Measurements from ENCODE around the gene ESYT3.

GRCh38 chr3:138432576-138433240, 1.7 kb upstream of the ESYT3 start:
- TF ChIP-seq CTCF (IDR thresholded peaks at IDR 0.05; ENCODE audit: low read depth, low read length, missing input control) (no peak), YY1 (IDR thresholded peaks at IDR 0.05) (no peak), JUND (IDR thresholded peaks at IDR 0.05) (no peak), RAD21 (IDR thresholded peaks at IDR 0.05) (no peak), ZBTB33 (IDR thresholded peaks at IDR 0.05) (no peak), MAX (IDR thresholded peaks at IDR 0.05) (no peak), REST (IDR thresholded peaks at IDR 0.05) (no peak), SP1 (IDR thresholded peaks at IDR 0.05) (no peak), TAF1 (conservative IDR thresholded peaks at IDR 0.05) (no peak)

Data from liver (tissue), 3 donors.